ENCODE results near the gene TM9SF3. TPM values are rescaled to one million over a fixed set of nuclear protein-coding genes. Genes with fewer than 3 reads are reported as not detected.

The TM9SF3 gene
- total RNA-seq, 1 donor from 2014 or later: 61.3 TPM

DNA sequence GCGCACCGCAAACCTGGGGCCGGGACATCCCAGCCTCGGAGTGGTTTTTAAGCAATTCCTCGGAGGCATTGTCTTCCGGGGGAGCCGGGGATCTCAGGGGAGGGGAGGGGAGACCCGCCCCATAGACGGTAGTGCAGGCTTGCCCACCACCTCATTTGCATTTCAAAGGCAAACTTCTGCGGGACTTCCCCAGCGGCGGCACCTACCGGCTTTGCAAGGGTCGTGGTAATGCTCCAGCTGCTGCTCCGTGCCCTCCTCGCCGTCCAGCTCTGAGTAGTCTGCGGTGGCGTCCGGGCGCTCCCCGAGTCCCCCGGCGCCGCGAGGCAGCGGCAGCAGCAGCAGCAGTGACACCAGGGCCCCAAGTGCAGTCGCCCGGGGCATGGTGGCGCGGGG, 73.5 kb downstream of the TM9SF3 start:
- H3K27me3 ChIP-seq (ENCODE audit: low read depth): no peaks in the 10 kb centered on the region
- no peak for DNase-seq
- H3K36me3 ChIP-seq: peaks cover 3% of the 10 kb centered on the region
- H3K4me1 ChIP-seq: peaks cover 29% of the 10 kb centered on the region
- no peaks in the 10 kb centered on the region for H3K9me3 ChIP-seq (replicated peaks)
- intact Hi-C loops (cut with micrococcal nuclease): loop anchor here (5.0 kb wide), 1 partner anchor 116 kb away; no protein-coding TSS in a partner anchor
- H3K27ac ChIP-seq (replicated peaks): peak overlapping the region; percentile 85
- H3K4me3 ChIP-seq: peak overlapping the region; percentile 80
- TF ChIP-seq, protein P1, sequence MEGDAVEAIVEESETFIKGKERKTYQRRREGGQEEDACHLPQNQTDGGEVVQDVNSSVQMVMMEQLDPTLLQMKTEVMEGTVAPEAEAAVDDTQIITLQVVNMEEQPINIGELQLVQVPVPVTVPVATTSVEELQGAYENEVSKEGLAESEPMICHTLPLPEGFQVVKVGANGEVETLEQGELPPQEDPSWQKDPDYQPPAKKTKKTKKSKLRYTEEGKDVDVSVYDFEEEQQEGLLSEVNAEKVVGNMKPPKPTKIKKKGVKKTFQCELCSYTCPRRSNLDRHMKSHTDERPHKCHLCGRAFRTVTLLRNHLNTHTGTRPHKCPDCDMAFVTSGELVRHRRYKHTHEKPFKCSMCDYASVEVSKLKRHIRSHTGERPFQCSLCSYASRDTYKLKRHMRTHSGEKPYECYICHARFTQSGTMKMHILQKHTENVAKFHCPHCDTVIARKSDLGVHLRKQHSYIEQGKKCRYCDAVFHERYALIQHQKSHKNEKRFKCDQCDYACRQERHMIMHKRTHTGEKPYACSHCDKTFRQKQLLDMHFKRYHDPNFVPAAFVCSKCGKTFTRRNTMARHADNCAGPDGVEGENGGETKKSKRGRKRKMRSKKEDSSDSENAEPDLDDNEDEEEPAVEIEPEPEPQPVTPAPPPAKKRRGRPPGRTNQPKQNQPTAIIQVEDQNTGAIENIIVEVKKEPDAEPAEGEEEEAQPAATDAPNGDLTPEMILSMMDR (IDR thresholded peaks at IDR 0.05; ENCODE audit: borderline replicate concordance): no peak

DNA sequence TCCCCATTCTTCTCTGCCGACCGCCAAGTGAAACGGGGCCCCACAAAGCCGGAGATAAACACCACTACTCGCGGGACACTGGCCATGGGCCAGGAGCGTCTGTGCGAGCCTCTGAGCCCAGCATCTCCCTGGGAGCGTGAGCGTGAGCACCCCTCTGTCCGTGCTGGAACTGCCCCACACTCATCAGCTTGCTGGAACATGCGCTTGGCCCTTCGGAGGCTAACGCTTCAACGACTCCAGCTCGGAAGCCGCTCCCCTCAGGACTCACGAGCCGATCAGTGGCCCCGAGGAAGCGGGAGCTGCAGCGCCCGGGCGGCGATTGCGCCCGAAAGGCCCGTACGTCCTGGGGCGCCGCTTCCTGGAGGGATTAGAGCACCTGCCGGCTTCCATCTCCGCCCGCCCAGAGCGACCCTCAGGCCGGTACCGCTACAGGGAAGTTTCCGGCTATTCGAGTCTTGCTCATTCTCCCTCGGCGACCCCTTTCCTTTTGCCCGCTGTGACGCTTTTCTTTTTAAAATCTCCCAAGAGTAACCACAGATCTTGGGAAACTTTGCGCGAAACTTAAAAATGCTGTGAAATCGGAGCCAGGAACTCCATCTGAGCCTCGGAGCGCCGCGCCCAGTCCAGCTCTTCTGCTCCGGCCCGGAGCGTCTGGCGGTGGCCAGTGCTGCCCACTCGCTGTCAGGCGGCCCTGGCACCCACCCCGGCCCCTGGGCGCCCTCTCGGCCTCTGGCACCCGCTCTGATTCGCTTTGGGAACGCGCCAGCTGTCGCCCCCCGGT, 74.1 kb downstream of the TM9SF3 start:
- TF ChIP-seq, protein P1 (IDR thresholded peaks at IDR 0.05; ENCODE audit: borderline replicate concordance): no peak
- H3K27ac ChIP-seq (replicated peaks): peak overlapping the region; percentile 85
- no peaks in the 10 kb centered on the region for H3K36me3 ChIP-seq
- H3K9me3 ChIP-seq (replicated peaks): no peaks in the 10 kb centered on the region
- H3K4me1 ChIP-seq: peaks cover 29% of the 10 kb centered on the region
- no peaks in the 10 kb centered on the region for H3K27me3 ChIP-seq (ENCODE audit: low read depth)
- DNase-seq: peak; percentile 36
- intact Hi-C loops (cut with micrococcal nuclease): loop anchor here (5.0 kb wide), 1 partner anchor 115 kb away; no protein-coding TSS in a partner anchor
- peak overlapping the region; percentile 80 for H3K4me3 ChIP-seq

GRCh38 chr10:96511044-96511945, 75.5 kb downstream of the TM9SF3 start:
- peaks cover 32% of the 10 kb centered on the region for H3K4me1 ChIP-seq
- H3K27me3 ChIP-seq (ENCODE audit: low read depth): no peaks in the 10 kb centered on the region
- H3K27ac ChIP-seq (replicated peaks): no peak overlapping the region
- H3K36me3 ChIP-seq: no peaks in the 10 kb centered on the region
- intact Hi-C loops (cut with micrococcal nuclease): loop anchor here (5.0 kb wide), 1 partner anchor 114 kb away; no protein-coding TSS in a partner anchor
- no peak for DNase-seq
- H3K4me3 ChIP-seq: peak overlapping the region; percentile 80
- H3K9me3 ChIP-seq (replicated peaks): no peaks in the 10 kb centered on the region
- TF ChIP-seq, protein P1 (IDR thresholded peaks at IDR 0.05; ENCODE audit: borderline replicate concordance): peak; percentile 62

- H3K9me3 ChIP-seq (replicated peaks): no peaks in the 10 kb centered on the region
- no peaks in the 10 kb centered on the region for H3K27me3 ChIP-seq (ENCODE audit: low read depth)
- peaks cover 41% of the 10 kb centered on the region for H3K4me1 ChIP-seq
- no peak overlapping the region for H3K4me3 ChIP-seq
- TF ChIP-seq, protein P1 (IDR thresholded peaks at IDR 0.05; ENCODE audit: borderline replicate concordance): no peak
- intact Hi-C loops (cut with micrococcal nuclease): no loop called here
- H3K27ac ChIP-seq (replicated peaks): no peak overlapping the region
- DNase-seq: no peak
- no peaks in the 10 kb centered on the region for H3K36me3 ChIP-seq
These were observed 77.7 kb downstream of the TM9SF3 start for GRCh38 chr10:96509017-96509641.

- TF ChIP-seq, protein P1 (IDR thresholded peaks at IDR 0.05; ENCODE audit: borderline replicate concordance): no peak
- no peaks in the 10 kb centered on the region for H3K27me3 ChIP-seq (ENCODE audit: low read depth)
- H3K27ac ChIP-seq (replicated peaks): no peak overlapping the region
- no peak overlapping the region for H3K4me3 ChIP-seq
- H3K36me3 ChIP-seq: no peaks in the 10 kb centered on the region
- intact Hi-C loops (cut with micrococcal nuclease): no loop called here
- no peak for DNase-seq
- no peaks in the 10 kb centered on the region for H3K9me3 ChIP-seq (replicated peaks)
- H3K4me1 ChIP-seq: peaks cover 21% of the 10 kb centered on the region
These were observed 79.8 kb downstream of the TM9SF3 start for GRCh38 chr10:96507044-96507443.

Data from left ventricle myocardium inferior (tissue), 1 donor.